ENCODE measurements around the gene SLU7. TPM values are rescaled to one million over a fixed set of nuclear protein-coding genes. Genes with fewer than 3 reads are reported as not detected.

The SLU7 gene
- total RNA-seq, 2 experiments from 2014 or later = 99.9 to 106 TPM

DNA sequence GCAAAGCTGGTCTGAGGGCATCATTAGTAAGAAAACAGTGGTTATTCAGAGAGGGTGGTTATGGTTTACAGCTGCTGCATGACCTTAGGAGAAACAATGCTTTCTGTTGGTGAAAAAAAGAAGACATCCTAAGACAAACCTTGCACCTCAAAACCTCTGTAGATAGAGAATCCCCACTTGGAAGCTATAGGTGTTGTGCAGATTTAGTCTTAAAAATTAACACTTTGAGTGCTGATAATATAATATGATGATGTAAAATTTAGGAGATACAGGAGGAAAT, 1.4 kb upstream of the SLU7 start:
- H3K9me3 Mint-ChIP-seq = no peaks in the 10 kb centered on the region
- H3K4me1 Mint-ChIP-seq (ENCODE audit: low read depth) = peaks cover 95% of the 10 kb centered on the region
- peaks cover 34% of the 10 kb centered on the region for H3K36me3 Mint-ChIP-seq (ENCODE audit: low read depth)
- H3K27ac Mint-ChIP-seq = peak overlapping the region; percentile 92
- ChIA-PET POLR2A (interaction anchor here (3.7 kb wide), 1 partner anchor 18 kb away, joined by 32 read pairs; no protein-coding TSS in a partner anchor), CTCF (interaction anchor here (8.2 kb wide), 1 partner anchor 18 kb away, joined by 114 read pairs; no protein-coding TSS in a partner anchor)
- no peaks in the 10 kb centered on the region for H3K27me3 Mint-ChIP-seq
- H3K4me3 ChIP-seq (ENCODE audit: low read length) = no peak overlapping the region
- ATAC-seq (ENCODE audit: poor library complexity) (no peak), DNase-seq (no peak)
- TF ChIP-seq, protein P1, sequence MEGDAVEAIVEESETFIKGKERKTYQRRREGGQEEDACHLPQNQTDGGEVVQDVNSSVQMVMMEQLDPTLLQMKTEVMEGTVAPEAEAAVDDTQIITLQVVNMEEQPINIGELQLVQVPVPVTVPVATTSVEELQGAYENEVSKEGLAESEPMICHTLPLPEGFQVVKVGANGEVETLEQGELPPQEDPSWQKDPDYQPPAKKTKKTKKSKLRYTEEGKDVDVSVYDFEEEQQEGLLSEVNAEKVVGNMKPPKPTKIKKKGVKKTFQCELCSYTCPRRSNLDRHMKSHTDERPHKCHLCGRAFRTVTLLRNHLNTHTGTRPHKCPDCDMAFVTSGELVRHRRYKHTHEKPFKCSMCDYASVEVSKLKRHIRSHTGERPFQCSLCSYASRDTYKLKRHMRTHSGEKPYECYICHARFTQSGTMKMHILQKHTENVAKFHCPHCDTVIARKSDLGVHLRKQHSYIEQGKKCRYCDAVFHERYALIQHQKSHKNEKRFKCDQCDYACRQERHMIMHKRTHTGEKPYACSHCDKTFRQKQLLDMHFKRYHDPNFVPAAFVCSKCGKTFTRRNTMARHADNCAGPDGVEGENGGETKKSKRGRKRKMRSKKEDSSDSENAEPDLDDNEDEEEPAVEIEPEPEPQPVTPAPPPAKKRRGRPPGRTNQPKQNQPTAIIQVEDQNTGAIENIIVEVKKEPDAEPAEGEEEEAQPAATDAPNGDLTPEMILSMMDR (IDR thresholded peaks at IDR 0.05) = no peak
- no peaks in the 10 kb centered on the region for H3K9me3 ChIP-seq (ENCODE audit: control insufficient read depth in 1 of 2, insufficient read depth in 1 of 2, low read length in 2 of 2)
- peak overlapping the region; percentile 98 for H3K4me3 Mint-ChIP-seq
- intact Hi-C loops (cut with DNase I, micrococcal nuclease) = loop anchor here (5.0 kb wide), 3 partner anchors 47 to 298 kb away; no protein-coding TSS in a partner anchor
- H3K36me3 ChIP-seq (ENCODE audit: insufficient read depth, low read length) = peaks cover 3% of the 10 kb centered on the region
- H3K4me1 ChIP-seq (ENCODE audit: insufficient read depth, low read length) = peaks cover 35% of the 10 kb centered on the region
- no peaks in the 10 kb centered on the region for H3K27me3 ChIP-seq (ENCODE audit: control insufficient read depth in 1 of 2, insufficient read depth in 2 of 2, low read length in 2 of 2)
- no peak overlapping the region for H3K27ac ChIP-seq (ENCODE audit: low read depth in 1 of 2, low read length in 2 of 2)

DNA sequence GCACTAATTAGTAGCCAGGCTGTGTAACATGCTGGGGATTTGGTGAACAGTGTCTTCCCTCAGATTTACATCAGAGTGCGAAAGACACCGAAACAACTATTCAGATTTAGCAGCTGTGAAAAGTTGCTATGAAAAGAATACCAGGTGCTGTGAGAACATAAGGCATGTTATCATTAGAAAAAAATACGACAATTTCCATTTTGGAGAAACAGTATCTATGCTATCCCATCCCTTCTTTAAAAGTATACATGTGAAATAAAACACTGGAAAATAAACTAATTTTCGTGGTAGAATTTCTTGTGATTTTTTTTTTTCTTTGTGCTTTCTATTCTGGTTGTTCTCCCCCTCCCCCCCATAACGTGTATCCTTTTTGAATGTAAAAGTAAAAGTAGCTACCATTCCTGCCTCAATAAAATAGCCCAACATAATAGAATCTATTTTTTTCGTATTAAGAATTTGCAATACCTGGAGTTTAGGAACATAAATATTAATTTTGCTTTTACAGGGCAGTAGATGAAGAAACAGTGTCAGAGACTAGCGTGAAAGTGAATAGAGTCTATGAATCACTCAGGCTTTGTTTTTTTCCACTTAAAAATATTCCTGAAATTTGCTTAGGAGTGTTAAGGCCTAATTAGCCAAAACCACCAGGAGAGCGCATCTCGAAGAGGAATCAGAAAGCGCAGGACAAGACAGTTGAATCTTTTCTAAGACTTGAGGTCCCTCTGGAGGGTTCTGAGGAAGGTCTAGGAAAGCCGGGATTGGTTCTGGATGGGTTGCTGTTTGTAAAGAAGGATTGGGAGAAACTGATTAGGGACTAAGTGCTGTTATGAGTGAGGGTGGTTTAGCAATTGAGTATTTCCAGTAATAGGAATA, 813 bp upstream of the SLU7 start:
- Histone ChIP-seq H3K9me3 (ENCODE audit: control insufficient read depth in 1 of 2, insufficient read depth in 1 of 2, low read length in 2 of 2) (no peaks in the 10 kb centered on the region), H3K4me1 (ENCODE audit: insufficient read depth, low read length) (peaks cover 33% of the 10 kb centered on the region), H3K4me3 (ENCODE audit: low read length) (peak overlapping the region; percentile 94), H3K27ac (ENCODE audit: low read depth in 1 of 2, low read length in 2 of 2) (peak overlapping the region; percentile 88 to 91), H3K36me3 (ENCODE audit: insufficient read depth, low read length) (peaks cover 8% of the 10 kb centered on the region), H3K27me3 (ENCODE audit: control insufficient read depth in 1 of 2, insufficient read depth in 2 of 2, low read length in 2 of 2) (no peaks in the 10 kb centered on the region)
- ChIA-PET POLR2A (interaction anchor here (0.6 to 3.7 kb wide), 11 partner anchors 11 to 410 kb away, joined by 3 to 32 read pairs (median 4); partner anchors contain the start of genes FAM200C, PWWP2A and TTC1), CTCF (interaction anchor here (1.0 to 8.2 kb wide), 5 partner anchors 18 to 432 kb away, joined by 3 to 114 read pairs (median 3); no protein-coding TSS in a partner anchor)
- H3K36me3 Mint-ChIP-seq (ENCODE audit: low read depth) = peaks cover 40% of the 10 kb centered on the region
- intact Hi-C loops (cut with DNase I, micrococcal nuclease) = loop anchor here (2.0 to 10.0 kb wide), 7 partner anchors 17 to 1155 kb away; partner anchors contain the start of genes PWWP2A (in 1 of the 2), TTC1 (in 1 of the 2) and UBLCP1 (in 1 of the 2)
- no peaks in the 10 kb centered on the region for H3K27me3 Mint-ChIP-seq
- H3K27ac Mint-ChIP-seq = peak overlapping the region; percentile 92
- TF ChIP-seq, protein P1 (IDR thresholded peaks at IDR 0.05) = no peak
- H3K9me3 Mint-ChIP-seq = no peaks in the 10 kb centered on the region
- H3K4me1 Mint-ChIP-seq (ENCODE audit: low read depth) = peaks cover 93% of the 10 kb centered on the region
- H3K4me3 Mint-ChIP-seq = peak overlapping the region; percentile 98
- DNase-seq (peak in 1 of 14 experiments; percentile 56), ATAC-seq (ENCODE audit: poor library complexity) (no peak)

DNA sequence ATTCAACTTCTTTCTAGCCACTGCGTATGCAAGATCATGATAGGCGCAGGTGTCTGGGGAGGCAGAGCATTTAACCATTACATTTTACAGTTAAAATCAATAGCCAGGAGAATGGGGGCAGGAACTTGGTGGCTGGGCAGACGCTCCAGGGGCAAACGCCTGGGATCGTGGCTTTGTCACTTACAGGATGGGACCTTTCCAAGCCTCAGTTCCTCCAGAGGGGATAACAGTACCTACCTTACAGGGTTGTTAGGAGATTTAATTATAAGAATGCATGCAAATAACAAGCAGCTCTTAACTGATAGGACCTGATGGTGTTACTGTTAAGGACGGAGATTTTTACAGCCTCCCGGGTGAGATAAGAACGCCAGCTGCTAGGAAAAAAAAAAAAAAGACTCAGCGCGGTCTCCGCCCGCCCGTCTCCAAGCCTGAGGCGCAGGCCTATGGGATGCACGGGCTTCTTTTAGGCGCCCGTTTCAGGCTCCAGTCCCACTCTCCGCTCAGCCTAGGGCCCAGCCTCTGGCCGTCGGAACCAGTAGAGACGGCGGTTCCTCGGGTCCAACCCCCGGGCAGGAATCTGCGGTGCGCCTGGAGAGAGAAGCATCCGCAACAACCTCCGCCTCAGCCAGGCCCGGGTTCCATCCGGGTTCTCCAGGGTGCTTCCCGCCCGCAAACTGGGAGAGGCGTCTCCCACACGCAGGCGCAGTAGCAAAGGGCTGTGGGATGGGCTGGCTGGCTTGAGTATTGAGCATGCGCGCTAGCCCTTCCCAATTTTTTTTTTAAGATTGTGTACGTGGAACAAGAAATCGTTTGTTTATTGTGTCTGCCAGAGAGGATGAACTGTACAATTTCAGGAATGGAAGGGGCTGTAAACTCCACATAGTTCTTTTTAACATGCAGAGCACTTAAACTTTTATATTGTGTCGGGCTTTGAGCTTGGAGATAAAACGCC, 19.2 kb downstream of the SLU7 start, which contains the start of gene FAM200C:
TSS of gene FAM200C (minus strand) at position 653 of the 952 bp plus-strand sequence. CDS start 4,564 bp downstream, outside the sequence.
- Mint-ChIP-seq H3K27ac (peak within 1 kb of the TSS; percentile 58), H3K36me3 (ENCODE audit: low read depth) (peaks cover 45% of the 10 kb centered on the region), H3K4me1 (ENCODE audit: low read depth) (peaks cover 24% of the 10 kb centered on the region), H3K27me3 (no peaks in the 10 kb centered on the region), H3K9me3 (no peaks in the 10 kb centered on the region), H3K4me3 (peak within 1 kb of the TSS; percentile 92)
- H3K4me3 ChIP-seq (ENCODE audit: low read length) = peak within 1 kb of the TSS; percentile 80
- H3K27me3 ChIP-seq (ENCODE audit: control insufficient read depth in 1 of 2, insufficient read depth in 2 of 2, low read length in 2 of 2) = no peaks in the 10 kb centered on the region
- H3K9me3 ChIP-seq (ENCODE audit: control insufficient read depth in 1 of 2, insufficient read depth in 1 of 2, low read length in 2 of 2) = no peaks in the 10 kb centered on the region
- CTCF ChIA-PET = interaction anchor here (0.6 kb wide), 1 partner anchor 114 kb away, joined by 3 read pairs; no protein-coding TSS in a partner anchor
- peaks cover 26% of the 10 kb centered on the region for H3K36me3 ChIP-seq (ENCODE audit: insufficient read depth, low read length)
- peaks cover 12% of the 10 kb centered on the region for H3K4me1 ChIP-seq (ENCODE audit: insufficient read depth, low read length)
- peak in 13 of 14 experiments; percentile 17 to 84 (median 50) for DNase-seq
- POLR2A ChIA-PET = interaction anchor here (0.9 to 1.9 kb wide), 2 partner anchors 17 to 19 kb away, joined by 3 to 10 read pairs; partner anchors contain the start of gene SLU7
- H3K27ac ChIP-seq (ENCODE audit: low read depth in 1 of 2, low read length in 2 of 2) = peak within 1 kb of the TSS; percentile 2 to 40
- intact Hi-C loops (cut with DNase I, micrococcal nuclease) = no loop called here
- TF ChIP-seq, protein P1 (IDR thresholded peaks at IDR 0.05) = no peak
- peak; percentile 82 for ATAC-seq (ENCODE audit: poor library complexity)

Measured in CD4-positive, alpha-beta T cell (primary cell).